Heart left ventricle (tissue), 16 donors: ENCODE data around the gene ALAD. TPM values are rescaled to one million over a fixed set of nuclear protein-coding genes. Genes with fewer than 3 reads are reported as not detected.

ENCODE experiments used
- ATAC-seq, 4 donors: fragments of 200-7000 bp; cut with Tn5 transposase; one replicate each; pipeline ENCODE4 v1.9.1; 2020 to 2022; ENCODE audit warnings: moderate library complexity in 4 of 4, mild to moderate bottlenecking in 3 of 4, moderate number of reproducible peaks in 1 of 4
- DNase-seq, 5 donors: peaks; one replicate each; pipeline ENCODE4 v3.0.0-alpha.2; 2020
- H3K27ac ChIP-seq, 12 donors: fragments of 200-600 bp; sonication (generic) in 4 of 12; one replicate each; pipeline versions ENCODE4 v1.5.0 to v1.8.0; 2016 to 2022; ENCODE audit warnings: mild to moderate bottlenecking in 2 of 12
- H3K27me3 ChIP-seq, 9 donors: fragments of 200-600 bp; sonication (generic) in 2 of 9; one replicate each; pipeline versions ENCODE4 v1.5.1 to v1.8.0; 2016 to 2022; ENCODE audit warnings: mild to moderate bottlenecking in 3 of 9
- H3K36me3 ChIP-seq, 9 donors: fragments of 200-600 bp; sonication (generic) in 2 of 9; one replicate each; pipeline versions ENCODE4 v1.5.0 to v1.8.0; 2018 to 2022; ENCODE audit warnings: mild to moderate bottlenecking in 2 of 9
- H3K4me1 ChIP-seq, 12 donors: fragments of 200-600 bp; sonication (generic) in 4 of 12; one replicate each; pipeline versions ENCODE4 v1.5.0 to v1.8.0; 2016 to 2022; ENCODE audit warnings: mild to moderate bottlenecking in 3 of 12
- H3K4me3 ChIP-seq, 12 donors: fragments of 200-600 bp; sonication (generic) in 4 of 12; one replicate each; pipeline versions ENCODE4 v1.5.0 to v1.8.0; 2017 to 2022; ENCODE audit warnings: mild to moderate bottlenecking in 9 of 12, moderate library complexity in 4 of 12
- H3K9me3 ChIP-seq, 12 donors: fragments of 200-600 bp; sonication (generic) in 4 of 12; one replicate each; pipeline versions ENCODE4 v1.5.0 to v1.8.0; 2016 to 2022; ENCODE audit warnings: mild to moderate bottlenecking in 1 of 12
- POLR2A ChIP-seq, 2 donors: fragments of 450-650 bp; IDR thresholded peaks; one replicate each; pipeline ENCODE4 v1.6.1; 2017; ENCODE audit warnings: antibody characterized with exemption in 2 of 2, mild to moderate bottlenecking in 2 of 2, moderate library complexity in 2 of 2
- WGBS, 4 donors: extraction: QIAGEN DNeasy Blood & Tissue Kit in 2 of 4; methylation state at CpG; one replicate each; pipeline versions ENCODE4 v1.1.5 to v1.1.7; 2013 to 2018; 5-methylcytosine and 5-hydroxymethylcytosine counted together
- intact Hi-C, 10 donors: fragments of 100-400 bp; cut with DNase I; formaldehyde crosslinking; loops; one replicate each; pipeline versions ENCODE4 v1.11.1 to v1.14.2; 2022
- polyA plus RNA-seq, 2 donors: library from polyadenylated mRNA; stranded (reverse); fragments of 200-250 nt; gene quantifications; one replicate each; pipeline ENCODE4 v1.2.3, GENCODE V29; 2013
- total RNA-seq, 9 donors: library from RNA; depleted of rRNA in 2 of 9; stranded (reverse); fragments of >200 nt in 2 of 9; fragmentation: NEBNext Ultra II Directional in 3 of 9; extraction: Animal tissue kit (Norgen Biotek cat#: 25700) in 3 of 9; gene quantifications; one replicate each; pipeline versions ENCODE4 v1.1.0 to v1.2.4, GENCODE V29; 2016 to 2023
- TF ChIP-seq, protein P1 (sequence below), 12 donors: fragments of 200-600 bp; sonication (generic) in 4 of 12; IDR thresholded peaks; one replicate each; pipeline versions ENCODE4 v1.5.0 to v1.8.0; 2018 to 2022; ENCODE audit warnings: antibody characterized with exemption in 12 of 12, mild to moderate bottlenecking in 5 of 12
- donor health status: ischemic (EF 13 %, LVEDD 7.1; RV severe dilation, severe dysfunction).
- donor health status: healthy with polysubstance abuse.
- donor health status: DM: no; HTN: yes; CAD: no.
- donor health status: DM: no; HTN: no; CAD: no.
- donor health status: ischemic (EF 25% LVEDD 6.9; RV normal size, moderate dysfunction).
- donor health status: ischemic (EF 25% LVEDD 5.7; RV mildly dilated, moderate dysfunction).
- donor health status: healthy.
- donor health status: DM: yes; HTN: yes; CAD: no.
- donor health status: ischemic (EF 35%, LVEDD 5.7; RV mildly dilated, moderate dysfunction).
- donor health status: nonischemic (EF 11% LVEDD 7.7; RV severe dilation, severe dysfunction).
- donor health status: DM: yes; HTN: yes; CAD: no.
- donor health status: PGD.
- donor health status: ischemic (EF 29% LVEDD 5.4; RV normal size, mild dysfunction).
- donor health status: nonischemic (EF 23%, LVEDD 6.1; RV moderate dilation, normal function).

The ALAD gene
- total and polyA plus RNA-seq, 11 donors, result 39.8 to 153 (median 85.6) TPM

DNA sequence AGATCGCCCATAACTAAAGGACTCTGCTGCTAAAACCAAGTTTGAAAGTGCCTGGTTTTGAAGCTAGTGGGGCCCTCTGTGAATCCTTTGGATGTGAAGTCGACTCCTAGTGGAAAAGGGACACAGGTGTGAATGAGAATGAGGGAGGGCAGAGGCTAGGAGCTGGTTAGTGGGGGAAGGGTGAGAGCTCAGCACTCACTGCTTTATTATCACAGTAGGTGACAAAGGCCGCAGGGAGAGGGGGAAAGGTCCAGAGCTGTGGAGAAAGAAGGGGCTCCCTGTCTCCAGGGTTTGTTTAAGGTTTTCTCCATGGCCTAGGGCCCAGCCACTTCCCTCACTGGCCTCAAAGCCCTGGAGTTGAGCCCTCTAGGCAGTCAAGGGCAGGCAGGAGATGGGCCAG is 27.8 kb downstream of the ALAD start:
- no peaks in the 10 kb centered on the region for H3K27me3 ChIP-seq
- H3K36me3 ChIP-seq, result peaks cover 0 to 29% (median 15%) of the 10 kb centered on the region in 9 donors
- TF ChIP-seq POLR2A (IDR thresholded peaks at IDR 0.05), result no peak
- TF ChIP-seq, protein P1, sequence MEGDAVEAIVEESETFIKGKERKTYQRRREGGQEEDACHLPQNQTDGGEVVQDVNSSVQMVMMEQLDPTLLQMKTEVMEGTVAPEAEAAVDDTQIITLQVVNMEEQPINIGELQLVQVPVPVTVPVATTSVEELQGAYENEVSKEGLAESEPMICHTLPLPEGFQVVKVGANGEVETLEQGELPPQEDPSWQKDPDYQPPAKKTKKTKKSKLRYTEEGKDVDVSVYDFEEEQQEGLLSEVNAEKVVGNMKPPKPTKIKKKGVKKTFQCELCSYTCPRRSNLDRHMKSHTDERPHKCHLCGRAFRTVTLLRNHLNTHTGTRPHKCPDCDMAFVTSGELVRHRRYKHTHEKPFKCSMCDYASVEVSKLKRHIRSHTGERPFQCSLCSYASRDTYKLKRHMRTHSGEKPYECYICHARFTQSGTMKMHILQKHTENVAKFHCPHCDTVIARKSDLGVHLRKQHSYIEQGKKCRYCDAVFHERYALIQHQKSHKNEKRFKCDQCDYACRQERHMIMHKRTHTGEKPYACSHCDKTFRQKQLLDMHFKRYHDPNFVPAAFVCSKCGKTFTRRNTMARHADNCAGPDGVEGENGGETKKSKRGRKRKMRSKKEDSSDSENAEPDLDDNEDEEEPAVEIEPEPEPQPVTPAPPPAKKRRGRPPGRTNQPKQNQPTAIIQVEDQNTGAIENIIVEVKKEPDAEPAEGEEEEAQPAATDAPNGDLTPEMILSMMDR (IDR thresholded peaks at IDR 0.05), result no peak
- intact Hi-C loops, result no loop called here
- ATAC-seq (no peak), DNase-seq (no peak)
- WGBS, 4 donors, result 67 to 73% (median 70%) methylated on average over 3 of the region's 3 CpGs
- no peak overlapping the region for H3K27ac ChIP-seq
- no peak overlapping the region for H3K4me3 ChIP-seq
- H3K4me1 ChIP-seq, result peaks cover 0 to 24% (median 4%) of the 10 kb centered on the region in 12 donors
- H3K9me3 ChIP-seq, result no peaks in the 10 kb centered on the region

DNA sequence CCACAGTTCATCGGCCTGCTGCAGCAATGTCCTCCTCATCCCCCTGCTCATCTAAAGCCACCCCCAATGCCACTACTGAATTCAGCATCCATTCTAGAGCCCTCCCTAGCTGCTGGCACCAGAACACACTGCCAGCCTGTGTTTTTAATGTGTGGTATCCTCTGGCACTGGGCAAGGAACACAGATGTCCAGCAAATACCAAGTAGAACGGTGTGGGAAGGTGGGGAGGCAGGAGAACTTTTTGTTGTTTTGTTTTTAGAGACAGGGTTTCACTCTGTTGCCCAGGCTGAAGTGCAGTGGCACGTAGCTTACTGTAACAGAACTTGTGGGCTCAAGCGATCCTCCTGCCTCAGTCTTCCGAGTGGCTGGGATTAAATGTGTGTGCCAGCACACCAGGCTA is 29.0 kb downstream of the ALAD start:
- H3K4me3 ChIP-seq, result no peak overlapping the region
- H3K27me3 ChIP-seq, result no peaks in the 10 kb centered on the region
- intact Hi-C loops, result no loop called here
- H3K36me3 ChIP-seq, result peaks cover 0 to 29% (median 15%) of the 10 kb centered on the region in 9 donors
- H3K27ac ChIP-seq, result no peak overlapping the region
- no peak for ATAC-seq
- H3K9me3 ChIP-seq, result no peaks in the 10 kb centered on the region
- peaks cover 0 to 19% (median 4%) of the 10 kb centered on the region in 12 donors for H3K4me1 ChIP-seq
- 84 to 97% (median 88%) methylated on average over 4 to 5 of the region's 5 CpGs for WGBS, 4 donors
- TF ChIP-seq, protein P1 (IDR thresholded peaks at IDR 0.05), result no peak
- no peak for TF ChIP-seq POLR2A (IDR thresholded peaks at IDR 0.05)
- DNase-seq, result no peak

DNA sequence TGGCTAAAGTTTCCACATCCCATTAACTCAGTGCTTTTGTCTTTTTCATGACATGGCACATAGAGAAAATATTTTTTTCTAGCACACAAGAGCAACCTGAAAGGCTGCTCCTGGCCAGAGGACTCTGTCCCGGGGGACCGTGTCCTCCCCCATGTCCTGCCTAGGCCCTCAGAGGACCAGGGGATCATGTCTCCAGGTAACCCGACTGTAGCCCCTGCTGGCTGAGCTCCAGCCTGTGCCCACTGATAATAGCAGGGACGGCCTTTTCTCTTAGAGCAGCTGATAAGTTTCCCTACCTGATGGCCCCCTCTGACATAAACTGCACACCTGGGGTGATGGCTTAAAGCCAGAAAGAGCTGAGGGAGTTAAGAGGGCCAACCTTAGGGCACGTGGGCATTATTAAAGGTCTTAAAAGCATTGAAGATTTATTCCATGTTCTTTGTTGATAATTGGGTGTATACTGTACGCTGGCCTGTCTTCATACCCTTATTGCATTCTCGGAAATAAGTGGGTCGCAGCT is 30.2 kb downstream of the ALAD start:
- peaks cover 0 to 29% (median 15%) of the 10 kb centered on the region in 9 donors for H3K36me3 ChIP-seq
- H3K27me3 ChIP-seq, result no peaks in the 10 kb centered on the region
- no peak for DNase-seq
- intact Hi-C loops, result no loop called here
- no peaks in the 10 kb centered on the region for H3K9me3 ChIP-seq
- H3K4me1 ChIP-seq, result peaks cover 0 to 14% (median 4%) of the 10 kb centered on the region in 12 donors
- no peak for ATAC-seq
- no peak overlapping the region for H3K4me3 ChIP-seq
- 72 to 81% (median 80%) methylated on average over 8 of the region's 8 CpGs for WGBS, 4 donors
- no peak overlapping the region for H3K27ac ChIP-seq
- TF ChIP-seq, protein P1 (IDR thresholded peaks at IDR 0.05), result no peak
- TF ChIP-seq POLR2A (IDR thresholded peaks at IDR 0.05), result no peak

DNA sequence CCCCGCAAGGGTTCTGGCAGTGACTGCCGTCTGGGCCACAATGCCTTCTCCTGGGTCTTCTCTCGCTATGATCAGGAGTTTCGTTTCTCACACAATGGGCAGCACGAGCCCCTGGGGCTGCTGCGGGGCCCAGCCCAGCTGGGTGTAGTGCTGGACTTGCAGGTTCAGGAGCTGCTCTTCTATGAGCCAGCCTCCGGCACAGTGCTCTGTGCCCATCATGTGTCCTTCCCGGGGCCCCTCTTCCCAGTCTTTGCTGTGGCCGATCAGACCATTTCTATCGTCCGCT is 31.3 kb downstream of the ALAD start:
- H3K4me1 ChIP-seq, result peaks cover 0 to 12% (median 0%) of the 10 kb centered on the region in 12 donors
- DNase-seq, result no peak
- 80 to 89% (median 83%) methylated on average over 10 to 11 of the region's 11 CpGs for WGBS, 4 donors
- TF ChIP-seq, protein P1 (IDR thresholded peaks at IDR 0.05), result no peak
- no peak for TF ChIP-seq POLR2A (IDR thresholded peaks at IDR 0.05)
- no peaks in the 10 kb centered on the region for H3K27me3 ChIP-seq
- no peaks in the 10 kb centered on the region for H3K9me3 ChIP-seq
- no peak for ATAC-seq
- peaks cover 0 to 22% (median 15%) of the 10 kb centered on the region in 9 donors for H3K36me3 ChIP-seq
- no peak overlapping the region for H3K4me3 ChIP-seq
- intact Hi-C loops, result loop anchor here in 1 of 10 donors (5.0 kb wide), 1 partner anchor 47 kb away; no protein-coding TSS in a partner anchor
- no peak overlapping the region for H3K27ac ChIP-seq
